CD4-positive, alpha-beta T cell treated with Interferon alpha-2 for 1 hour (primary cell): ENCODE results near the gene ETFA.

Experiments used
- DNase-seq, 2 donors: peaks; one replicate each; pipeline ENCODE4 v3.0.0-alpha.2; 2020 to 2022

Gene ETFA

GRCh38 chr15:76191539-76192244 is 119.6 kb downstream of the ETFA start:
- no peak for DNase-seq

GRCh38 chr15:76190751-76191538 is 120.3 kb downstream of the ETFA start:
- peak; percentile 44 to 64 for DNase-seq

- no peak for DNase-seq
These were observed 121.2 kb downstream of the ETFA start for GRCh38 chr15:76190070-76190564.

- DNase-seq, result no peak
These were observed 122.2 kb downstream of the ETFA start for GRCh38 chr15:76189106-76189505.

- no peak for DNase-seq
These were observed 124.1 kb downstream of the ETFA start for GRCh38 chr15:76187163-76187562.

- peak in 1 of 2 donors; percentile 19 for DNase-seq
These were observed 125.6 kb downstream of the ETFA start for GRCh38 chr15:76185716-76186115.

GRCh38 chr15:76184650-76185035 is 126.6 kb downstream of the ETFA start:
- DNase-seq, result no peak

GRCh38 chr15:76183930-76184649 is 127.2 kb downstream of the ETFA start:
- no peak for DNase-seq

- peak in 1 of 2 donors; percentile 17 for DNase-seq
These were observed 129.6 kb downstream of the ETFA start for GRCh38 chr15:76181705-76182107.

- DNase-seq, result no peak
These were observed 130.9 kb downstream of the ETFA start for GRCh38 chr15:76180321-76180720.

GRCh38 chr15:76179023-76179422 is 132.2 kb downstream of the ETFA start:
- no peak for DNase-seq

- no peak for DNase-seq
These were observed 132.8 kb downstream of the ETFA start for GRCh38 chr15:76178296-76179000.

GRCh38 chr15:76177491-76178040 is 133.7 kb downstream of the ETFA start:
- no peak for DNase-seq

- no peak for DNase-seq
These were observed 134.7 kb downstream of the ETFA start for GRCh38 chr15:76176487-76177085.

- no peak for DNase-seq
These were observed 135.2 kb downstream of the ETFA start for GRCh38 chr15:76176059-76176458.

GRCh38 chr15:76175442-76175841 is 135.8 kb downstream of the ETFA start:
- no peak for DNase-seq

- DNase-seq, result no peak
These were observed 136.6 kb downstream of the ETFA start for GRCh38 chr15:76174654-76175053.

- no peak for DNase-seq
These were observed 137.9 kb downstream of the ETFA start for GRCh38 chr15:76173317-76173834.

- DNase-seq, result no peak
These were observed 138.5 kb downstream of the ETFA start for GRCh38 chr15:76172782-76173181.

- DNase-seq, result no peak
These were observed 141.1 kb downstream of the ETFA start for GRCh38 chr15:76169911-76170800.

- no peak for DNase-seq
These were observed 142.3 kb downstream of the ETFA start for GRCh38 chr15:76169018-76169417.
